Prostate gland (tissue), 2 donors: ENCODE measurements around the gene UBL5. TPM values are rescaled to one million over a fixed set of nuclear protein-coding genes. Genes with fewer than 3 reads are reported as not detected.

Source experiments
- DNase-seq: peaks from one replicate; pipeline ENCODE4 v3.0.0-alpha.2; 2019; ENCODE audit warnings: low spot score
- H3K27ac ChIP-seq, 2 donors: fragments of 200-600 bp; sonication (generic); 2 replicates each; pipeline ENCODE4 v1.5.1; 2017 to 2019
- H3K27me3 ChIP-seq: fragments of 200-600 bp; sonication (generic); replicated peaks from 2 replicates; pipeline ENCODE4 v1.5.1; 2019; ENCODE audit not compliant: insufficient read depth
- H3K36me3 ChIP-seq, 2 donors: fragments of 200-600 bp; sonication (generic); 1 replicate in 1 of 2; 2 replicates in 1 of 2; pipeline versions ENCODE4 v1.5.1 to v1.8.1; 2017 to 2019
- H3K4me1 ChIP-seq: fragments of 200-600 bp; sonication (generic); replicated peaks from 2 replicates; pipeline ENCODE4 v1.5.1; 2019
- H3K4me3 ChIP-seq, 2 donors: fragments of 200-600 bp; sonication (generic); 2 replicates each; pipeline ENCODE4 v1.5.1; 2017 to 2019
- H3K9me3 ChIP-seq: fragments of 200-600 bp; sonication (generic); 2 replicates; pipeline ENCODE4 v1.5.1; 2017
- CTCF ChIP-seq, 4 experiments: fragments of 200-600 bp in 2 of 4; fragments of 450-650 bp in 2 of 4; sonication (generic) in 2 of 4; IDR thresholded peaks; 1 replicate in 3 of 4; 2 replicates in 1 of 4; pipeline ENCODE4 v1.5.1; 2016 to 2019; ENCODE audit warnings: antibody characterized with exemption in 4 of 4, mild to moderate bottlenecking in 2 of 4, moderate library complexity in 2 of 4
- POLR2A ChIP-seq: fragments of 450-650 bp; IDR thresholded peaks from one replicate; pipeline ENCODE4 v1.6.1; 2016; ENCODE audit warnings: antibody characterized with exemption, mild to moderate bottlenecking
- POLR2AphosphoS5 ChIP-seq: sonication (generic); formaldehyde crosslinking; IDR thresholded peaks from one replicate; pipeline ENCODE4 v1.6.1; 2017; ENCODE audit warnings: antibody characterized with exemption
- WGBS: methylation state at CpG from one replicate; pipeline ENCODE4 v1.1.5; 2018; 5-methylcytosine and 5-hydroxymethylcytosine counted together
- intact Hi-C: fragments of 100-400 bp; cut with DNase I; formaldehyde crosslinking; loops from one replicate; pipeline ENCODE4 v1.14.2; 2022
- total RNA-seq, 2 donors: library from RNA; depleted of rRNA; stranded (reverse); fragments of >200 nt; gene quantifications; one replicate each; pipeline ENCODE4 v1.1.0, GENCODE V29; 2016

UBL5 gene
- total RNA-seq, 2 donors from 2014 or later = 543 to 675 TPM

- intact Hi-C loops = no loop called here
- WGBS = 71% methylated on average over 10 of the region's 10 CpGs
- no peaks in the 10 kb centered on the region for H3K36me3 ChIP-seq
- no peaks in the 10 kb centered on the region for H3K9me3 ChIP-seq
- H3K27me3 ChIP-seq = no peaks in the 10 kb centered on the region
- TF ChIP-seq CTCF (IDR thresholded peaks at IDR 0.05) (no peak), POLR2A (no peak), POLR2AphosphoS5 (no peak)
- no peaks in the 10 kb centered on the region for H3K4me1 ChIP-seq
- H3K27ac ChIP-seq = no peak overlapping the region
- H3K4me3 ChIP-seq = no peak overlapping the region
- no peak for DNase-seq
These were observed 30.4 kb downstream of the UBL5 start for GRCh38 chr19:9857920-9858746.

GRCh38 chr19:9858766-9859165 lies 31.0 kb downstream of the UBL5 start:
- H3K4me1 ChIP-seq = no peaks in the 10 kb centered on the region
- no peaks in the 10 kb centered on the region for H3K36me3 ChIP-seq
- no peak overlapping the region for H3K27ac ChIP-seq
- no peak for DNase-seq
- no peak overlapping the region for H3K4me3 ChIP-seq
- TF ChIP-seq POLR2AphosphoS5 = no peak
- no peak for TF ChIP-seq CTCF (IDR thresholded peaks at IDR 0.05)
- TF ChIP-seq POLR2A = no peak
- intact Hi-C loops = no loop called here
- H3K9me3 ChIP-seq = no peaks in the 10 kb centered on the region
- no peaks in the 10 kb centered on the region for H3K27me3 ChIP-seq

GRCh38 chr19:9860407-9860806 lies 32.7 kb downstream of the UBL5 start:
- intact Hi-C loops = no loop called here
- no peak for TF ChIP-seq CTCF (IDR thresholded peaks at IDR 0.05)
- no peak for TF ChIP-seq POLR2A
- TF ChIP-seq POLR2AphosphoS5 = no peak
- H3K27ac ChIP-seq = no peak overlapping the region
- no peak overlapping the region for H3K4me3 ChIP-seq
- DNase-seq = no peak
- no peaks in the 10 kb centered on the region for H3K36me3 ChIP-seq
- H3K9me3 ChIP-seq = no peaks in the 10 kb centered on the region
- 91% methylated on average over 8 of the region's 8 CpGs for WGBS
- no peaks in the 10 kb centered on the region for H3K4me1 ChIP-seq
- no peaks in the 10 kb centered on the region for H3K27me3 ChIP-seq

- Histone ChIP-seq H3K4me3 (no peak overlapping the region), H3K36me3 (no peaks in the 10 kb centered on the region), H3K9me3 (no peaks in the 10 kb centered on the region), H3K27me3 (no peaks in the 10 kb centered on the region), H3K27ac (no peak overlapping the region), H3K4me1 (no peaks in the 10 kb centered on the region)
- no peak for TF ChIP-seq POLR2AphosphoS5
- TF ChIP-seq POLR2A = no peak
- no peak for TF ChIP-seq CTCF (IDR thresholded peaks at IDR 0.05)
- 100% methylated on average over 1 of the region's 1 CpG for WGBS
- no peak for DNase-seq
- intact Hi-C loops = no loop called here
These were observed 33.8 kb downstream of the UBL5 start for GRCh38 chr19:9861503-9861902.

GRCh38 chr19:9862938-9863337 lies 35.2 kb downstream of the UBL5 start:
- intact Hi-C loops = no loop called here
- Histone ChIP-seq H3K4me1 (no peaks in the 10 kb centered on the region), H3K36me3 (no peaks in the 10 kb centered on the region), H3K4me3 (no peak overlapping the region), H3K27me3 (no peaks in the 10 kb centered on the region), H3K27ac (no peak overlapping the region), H3K9me3 (no peaks in the 10 kb centered on the region)
- DNase-seq = no peak
- WGBS = 75% methylated on average over 4 of the region's 4 CpGs
- TF ChIP-seq CTCF (IDR thresholded peaks at IDR 0.05) (no peak), POLR2A (no peak), POLR2AphosphoS5 (no peak)
